Hepatocyte (in vitro differentiated cells): ENCODE data around the gene ZNF785. TPM values are rescaled to one million over a fixed set of nuclear protein-coding genes. Genes with fewer than 3 reads are reported as not detected.

Experiments
- DNase-seq: peaks from one replicate; pipeline ENCODE4 v3.0.0-alpha.2; 2016; ENCODE audit warnings: low spot score
- H2AFZ ChIP-seq: fragments of 200-600 bp; sonication (generic); 2 replicates; pipeline ENCODE4 v1.6.0; 2016; ENCODE audit warnings: antibody characterized with exemption, mild to moderate bottlenecking
- H3K27ac ChIP-seq: fragments of 200-600 bp; sonication (generic); 2 replicates; pipeline ENCODE4 v1.5.1; 2016; ENCODE audit warnings: mild to moderate bottlenecking
- H3K27me3 ChIP-seq: fragments of 200-600 bp; sonication (generic); 2 replicates; pipeline ENCODE4 v1.6.1; 2016
- H3K36me3 ChIP-seq: fragments of 200-600 bp; sonication (generic); replicated peaks from 2 replicates; pipeline ENCODE4 v1.5.1; 2016; ENCODE audit warnings: low read depth; ENCODE audit not compliant: insufficient read depth
- H3K4me1 ChIP-seq: fragments of 200-600 bp; sonication (generic); 2 replicates; pipeline ENCODE4 v1.5.1; 2016; ENCODE audit warnings: mild to moderate bottlenecking, moderate library complexity; ENCODE audit not compliant: insufficient read depth
- H3K4me2 ChIP-seq: fragments of 200-600 bp; sonication (generic); 2 replicates; pipeline ENCODE4 v1.6.0; 2016
- H3K4me3 ChIP-seq: fragments of 200-600 bp; sonication (generic); 2 replicates; pipeline ENCODE4 v1.5.1; 2016; ENCODE audit warnings: mild to moderate bottlenecking
- H3K79me2 ChIP-seq: fragments of 200-600 bp; sonication (generic); 2 replicates; pipeline ENCODE4 v1.6.0; 2017; ENCODE audit warnings: mild to moderate bottlenecking
- H3K9me2 ChIP-seq: fragments of 200-600 bp; sonication (generic); replicated peaks from 2 replicates; pipeline ENCODE4 v1.6.0; 2017; ENCODE audit warnings: mild to moderate bottlenecking; ENCODE audit not compliant: insufficient read depth
- H3K9me3 ChIP-seq: fragments of 200-600 bp; sonication (generic); 2 replicates; pipeline ENCODE4 v1.5.1; 2016; ENCODE audit warnings: low read depth, mild to moderate bottlenecking
- H4K20me1 ChIP-seq: fragments of 200-600 bp; sonication (generic); 2 replicates; pipeline ENCODE4 v1.6.0; 2016; ENCODE audit warnings: mild to moderate bottlenecking; ENCODE audit not compliant: insufficient read depth, poor library complexity, severe bottlenecking
- CTCF ChIP-seq: fragments of 200-600 bp; sonication (generic); IDR thresholded peaks from 2 replicates; pipeline ENCODE4 v1.5.1; 2016; ENCODE audit warnings: antibody characterized with exemption, mild to moderate bottlenecking; ENCODE audit not compliant: poor library complexity
- EZH2 ChIP-seq: fragments of 200-600 bp; sonication (generic); IDR thresholded peaks from 2 replicates; pipeline ENCODE4 v1.6.1; 2016; ENCODE audit warnings: antibody characterized with exemption, mild to moderate bottlenecking, borderline replicate concordance
- EZH2phosphoT487 ChIP-seq: fragments of 200-600 bp; sonication (generic); IDR thresholded peaks from one replicate; pipeline ENCODE4 v1.6.1; 2018; ENCODE audit warnings: antibody characterized with exemption, mild to moderate bottlenecking, low read depth, moderate library complexity; ENCODE audit not compliant: unreplicated experiment, severe bottlenecking
- WGBS: methylation state at CpG from one replicate; pipeline ENCODE4 v1.1.6; 2016; ENCODE audit warnings: low lambda C conversion rate; ENCODE audit errors: missing lambda C conversion rate; 5-methylcytosine and 5-hydroxymethylcytosine counted together
- polyA plus RNA-seq: library from polyadenylated mRNA; unstranded; fragments of >200 nt; fragmentation: Nextera tagmentation; extraction: Ambion mirVana; gene quantifications from 2 replicates; pipeline ENCODE4 v1.2.1, GENCODE V29; 2016
- total RNA-seq: library from RNA; depleted of rRNA; stranded (reverse); fragments of >200 nt; gene quantifications from 2 replicates; pipeline ENCODE4 v1.2.3, GENCODE V29; 2014

ZNF785 gene
- total and polyA plus RNA-seq, 2 experiments from 2014 or later, result 10.0 to 11.7 TPM

DNA sequence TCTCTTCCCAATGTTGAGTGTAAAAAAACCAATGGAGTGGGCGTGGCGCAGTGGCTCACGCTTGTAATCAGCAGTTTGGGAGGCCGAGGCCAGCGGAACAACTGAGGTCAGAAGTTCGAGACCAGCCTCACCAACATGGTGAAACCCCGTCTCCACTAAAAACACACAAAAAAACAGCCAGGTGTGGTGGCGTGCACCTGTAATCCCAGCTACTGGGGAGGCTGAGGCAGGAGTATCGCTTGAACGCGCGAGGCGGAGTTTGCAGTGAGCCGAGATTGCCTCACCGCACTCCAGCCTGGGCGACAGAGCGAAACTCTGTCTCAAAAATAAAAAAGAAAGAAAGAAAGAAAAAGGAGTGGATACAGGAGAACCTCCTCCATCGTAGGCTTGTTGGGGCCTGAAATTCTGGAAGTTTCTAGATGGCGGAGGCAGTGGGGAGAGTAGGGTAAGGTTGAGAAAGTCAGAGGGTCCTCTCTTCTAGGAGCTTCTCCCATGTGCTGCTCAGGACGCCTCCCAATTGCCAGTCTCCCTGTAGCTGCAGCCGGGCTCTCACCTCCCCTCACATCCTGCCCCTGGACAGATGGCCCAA is 26.6 kb downstream of the ZNF785 start:
- Histone ChIP-seq H4K20me1 (no peaks in the 10 kb centered on the region), H3K27me3 (no peaks in the 10 kb centered on the region), H3K36me3 (no peaks in the 10 kb centered on the region), H3K4me3 (no peak overlapping the region), H3K79me2 (peaks cover 38% of the 10 kb centered on the region), H3K4me1 (peaks cover 17% of the 10 kb centered on the region), H3K9me2 (no peaks in the 10 kb centered on the region), H2AFZ (peak overlapping the region; percentile 27), H3K4me2 (peak overlapping the region; percentile 65), H3K9me3 (no peaks in the 10 kb centered on the region), H3K27ac (peak overlapping the region; percentile 82)
- TF ChIP-seq CTCF, result no peak
- no peak for TF ChIP-seq EZH2
- TF ChIP-seq EZH2phosphoT487, result no peak
- 93% methylated on average over 21 of the region's 21 CpGs for WGBS
- DNase-seq, result no peak

DNA sequence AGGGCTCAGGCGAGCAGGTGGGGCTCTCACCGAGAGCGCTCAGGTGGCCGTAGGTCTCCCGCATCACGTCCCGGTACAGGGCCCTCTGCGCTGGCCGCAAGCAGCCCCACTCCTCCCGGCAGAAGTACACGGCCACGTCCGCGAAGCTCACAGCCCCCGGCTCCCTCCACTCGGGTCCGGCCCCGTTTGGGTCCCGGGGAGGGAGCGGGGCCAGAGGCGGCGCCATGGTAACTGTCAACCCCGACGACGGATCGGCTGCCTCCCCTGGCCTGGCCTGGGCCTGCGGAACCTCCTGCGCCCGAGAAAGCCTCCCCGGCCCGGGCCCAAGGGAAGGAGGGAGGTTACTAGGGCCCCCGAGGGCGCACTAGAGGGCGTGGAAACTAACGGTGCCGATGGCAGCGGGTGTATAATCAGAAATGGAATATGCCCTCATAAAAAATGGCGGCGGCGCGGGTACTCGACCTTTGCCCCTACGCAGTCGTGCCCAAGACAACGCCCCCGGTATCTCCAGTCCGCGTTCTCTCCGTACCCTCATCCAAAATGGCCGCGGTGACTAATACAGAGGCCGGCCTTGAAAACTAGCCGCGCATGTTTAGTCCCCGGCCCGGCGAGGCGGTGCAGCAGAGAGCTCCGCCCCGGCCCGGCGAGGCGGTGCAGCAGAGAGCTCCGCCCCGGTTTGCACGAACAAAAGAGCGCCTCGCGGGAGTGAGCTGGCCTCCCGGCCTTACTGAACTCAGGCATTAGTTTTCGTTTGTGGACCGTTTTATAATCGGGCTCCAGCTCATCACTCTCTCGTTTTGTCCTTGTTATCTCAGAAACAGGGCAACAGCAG is 27.3 kb downstream of the ZNF785 start, which contains the start of gene ZNF764:
TSS of gene ZNF764 (minus strand) at position 418 of the 832 bp plus-strand sequence. CDS start at position 226, 192 bp downstream.
- H3K79me2 ChIP-seq, result peaks cover 42% of the 10 kb centered on the region
- H3K36me3 ChIP-seq, result no peaks in the 10 kb centered on the region
- no peak for TF ChIP-seq EZH2
- TF ChIP-seq EZH2phosphoT487, result no peak
- TF ChIP-seq CTCF, result no peak
- H3K4me3 ChIP-seq, result peak within 1 kb of the TSS; percentile 35
- H4K20me1 ChIP-seq, result no peaks in the 10 kb centered on the region
- DNase-seq, result peak; percentile 99
- H3K9me3 ChIP-seq, result no peaks in the 10 kb centered on the region
- no peaks in the 10 kb centered on the region for H3K9me2 ChIP-seq
- peak within 1 kb of the TSS; percentile 93 for H3K27ac ChIP-seq
- H3K27me3 ChIP-seq, result no peaks in the 10 kb centered on the region
- 2% methylated on average over 71 of the region's 74 CpGs for WGBS
- peaks cover 18% of the 10 kb centered on the region for H3K4me1 ChIP-seq
- H3K4me2 ChIP-seq, result peak within 1 kb of the TSS; percentile 98
- H2AFZ ChIP-seq, result peak within 1 kb of the TSS; percentile 33

DNA sequence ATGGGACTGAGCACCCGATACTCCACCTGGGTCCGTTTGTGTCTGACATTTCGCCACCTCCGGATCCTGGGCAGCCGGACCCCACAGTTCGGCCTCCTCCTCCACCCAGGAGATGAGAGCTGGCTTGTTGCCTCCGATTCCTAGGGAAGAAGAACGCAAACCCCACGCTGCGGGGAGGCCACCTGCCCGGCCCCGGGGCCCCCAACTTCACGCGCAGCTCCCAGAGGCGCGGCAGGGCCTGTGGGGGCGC is 27.9 kb downstream of the ZNF785 start:
- no peak for DNase-seq
- H3K79me2 ChIP-seq, result peaks cover 46% of the 10 kb centered on the region
- H3K4me2 ChIP-seq, result peak overlapping the region; percentile 98
- no peak for TF ChIP-seq EZH2
- TF ChIP-seq EZH2phosphoT487, result no peak
- no peak for TF ChIP-seq CTCF
- H3K9me3 ChIP-seq, result no peaks in the 10 kb centered on the region
- H3K27ac ChIP-seq, result peak overlapping the region; percentile 93
- peak overlapping the region; percentile 33 for H2AFZ ChIP-seq
- H3K4me1 ChIP-seq, result peaks cover 18% of the 10 kb centered on the region
- 6% methylated on average over 10 of the region's 17 CpGs for WGBS
- no peaks in the 10 kb centered on the region for H4K20me1 ChIP-seq
- H3K4me3 ChIP-seq, result peak overlapping the region; percentile 35
- no peaks in the 10 kb centered on the region for H3K27me3 ChIP-seq
- H3K36me3 ChIP-seq, result no peaks in the 10 kb centered on the region
- H3K9me2 ChIP-seq, result no peaks in the 10 kb centered on the region
